Measurements from ENCODE around the gene TMEM200A. TPM values are rescaled to one million over a fixed set of nuclear protein-coding genes. Genes with fewer than 3 reads are reported as not detected.

Gene TMEM200A
- total RNA-seq, 1 donor from 2014 or later: 12.8 TPM

GRCh38 chr6:130432838-130433237 is 67.0 kb downstream of the TMEM200A start:
- Mint-ChIP-seq H3K4me1 (peaks cover 17% of the 10 kb centered on the region), H3K36me3 (peaks cover 5% of the 10 kb centered on the region), H3K9me3 (no peaks in the 10 kb centered on the region), H3K4me3 (no peak overlapping the region), H3K27ac (no peak overlapping the region), H3K27me3 (ENCODE audit: insufficient read depth, low read depth) (no peaks in the 10 kb centered on the region)
- no peak overlapping the region for H3K9ac ChIP-seq
- no peak overlapping the region for H3K4me3 ChIP-seq
- H3K79me2 ChIP-seq (ENCODE audit: low read depth): no peaks in the 10 kb centered on the region
- TF ChIP-seq EZH2 (IDR thresholded peaks at IDR 0.05) (no peak), EZH2phosphoT487 (IDR thresholded peaks at IDR 0.05) (no peak), CTCF (IDR thresholded peaks at IDR 0.05) (no peak)
- no peaks in the 10 kb centered on the region for H3K9me3 ChIP-seq (ENCODE audit: low read depth)
- no peak overlapping the region for H3K4me2 ChIP-seq
- no peaks in the 10 kb centered on the region for H3F3A ChIP-seq (ENCODE audit: low read depth)
- H4K20me1 ChIP-seq (ENCODE audit: low read depth): no peaks in the 10 kb centered on the region
- DNase-seq (ENCODE audit: low spot score): no peak
- H3K4me1 ChIP-seq: peaks cover 11% of the 10 kb centered on the region
- no peaks in the 10 kb centered on the region for H3K27me3 ChIP-seq
- no peak overlapping the region for H2AFZ ChIP-seq (replicated peaks)
- H3K27ac ChIP-seq: no peak overlapping the region
- H3K36me3 ChIP-seq: no peaks in the 10 kb centered on the region

GRCh38 chr6:130434174-130434873 is 68.5 kb downstream of the TMEM200A start:
- Mint-ChIP-seq H3K4me3 (no peak overlapping the region), H3K4me1 (peaks cover 17% of the 10 kb centered on the region), H3K27me3 (ENCODE audit: insufficient read depth, low read depth) (no peaks in the 10 kb centered on the region), H3K36me3 (peaks cover 5% of the 10 kb centered on the region), H3K27ac (no peak overlapping the region), H3K9me3 (no peaks in the 10 kb centered on the region)
- TF ChIP-seq EZH2 (IDR thresholded peaks at IDR 0.05) (no peak), CTCF (IDR thresholded peaks at IDR 0.05) (no peak), EZH2phosphoT487 (IDR thresholded peaks at IDR 0.05) (no peak)
- Histone ChIP-seq H3K79me2 (ENCODE audit: low read depth) (no peaks in the 10 kb centered on the region), H2AFZ (replicated peaks) (no peak overlapping the region), H3K4me2 (no peak overlapping the region), H3F3A (ENCODE audit: low read depth) (no peaks in the 10 kb centered on the region), H3K36me3 (no peaks in the 10 kb centered on the region), H3K9ac (no peak overlapping the region), H3K4me3 (no peak overlapping the region), H3K9me3 (ENCODE audit: low read depth) (no peaks in the 10 kb centered on the region), H3K4me1 (peaks cover 11% of the 10 kb centered on the region), H4K20me1 (ENCODE audit: low read depth) (no peaks in the 10 kb centered on the region), H3K27me3 (no peaks in the 10 kb centered on the region), H3K27ac (no peak overlapping the region)
- peak; percentile 11 for DNase-seq (ENCODE audit: low spot score)

GRCh38 chr6:130435181-130435580 is 69.4 kb downstream of the TMEM200A start:
- Histone ChIP-seq H4K20me1 (ENCODE audit: low read depth) (no peaks in the 10 kb centered on the region), H3K4me3 (no peak overlapping the region), H3K4me1 (peaks cover 11% of the 10 kb centered on the region), H2AFZ (replicated peaks) (no peak overlapping the region), H3K9me3 (ENCODE audit: low read depth) (no peaks in the 10 kb centered on the region), H3F3A (ENCODE audit: low read depth) (no peaks in the 10 kb centered on the region), H3K36me3 (no peaks in the 10 kb centered on the region), H3K79me2 (ENCODE audit: low read depth) (no peaks in the 10 kb centered on the region), H3K27ac (no peak overlapping the region), H3K4me2 (no peak overlapping the region), H3K9ac (no peak overlapping the region), H3K27me3 (no peaks in the 10 kb centered on the region)
- Mint-ChIP-seq H3K27me3 (ENCODE audit: insufficient read depth, low read depth) (no peaks in the 10 kb centered on the region), H3K4me3 (no peak overlapping the region), H3K36me3 (peaks cover 8% of the 10 kb centered on the region), H3K27ac (no peak overlapping the region), H3K4me1 (peaks cover 17% of the 10 kb centered on the region), H3K9me3 (no peaks in the 10 kb centered on the region)
- TF ChIP-seq EZH2 (IDR thresholded peaks at IDR 0.05): no peak
- no peak for TF ChIP-seq CTCF (IDR thresholded peaks at IDR 0.05)
- TF ChIP-seq EZH2phosphoT487 (IDR thresholded peaks at IDR 0.05): no peak
- no peak for DNase-seq (ENCODE audit: low spot score)
